ENCODE results near the gene CYP2A13.
"Not testable (repeated sequence)": the region's sequence is repeated elsewhere in the genome, so short reads cannot be mapped to it uniquely, and the experiment has no call there.

Gene CYP2A13, protein sequence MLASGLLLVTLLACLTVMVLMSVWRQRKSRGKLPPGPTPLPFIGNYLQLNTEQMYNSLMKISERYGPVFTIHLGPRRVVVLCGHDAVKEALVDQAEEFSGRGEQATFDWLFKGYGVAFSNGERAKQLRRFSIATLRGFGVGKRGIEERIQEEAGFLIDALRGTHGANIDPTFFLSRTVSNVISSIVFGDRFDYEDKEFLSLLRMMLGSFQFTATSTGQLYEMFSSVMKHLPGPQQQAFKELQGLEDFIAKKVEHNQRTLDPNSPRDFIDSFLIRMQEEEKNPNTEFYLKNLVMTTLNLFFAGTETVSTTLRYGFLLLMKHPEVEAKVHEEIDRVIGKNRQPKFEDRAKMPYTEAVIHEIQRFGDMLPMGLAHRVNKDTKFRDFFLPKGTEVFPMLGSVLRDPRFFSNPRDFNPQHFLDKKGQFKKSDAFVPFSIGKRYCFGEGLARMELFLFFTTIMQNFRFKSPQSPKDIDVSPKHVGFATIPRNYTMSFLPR

DNA sequence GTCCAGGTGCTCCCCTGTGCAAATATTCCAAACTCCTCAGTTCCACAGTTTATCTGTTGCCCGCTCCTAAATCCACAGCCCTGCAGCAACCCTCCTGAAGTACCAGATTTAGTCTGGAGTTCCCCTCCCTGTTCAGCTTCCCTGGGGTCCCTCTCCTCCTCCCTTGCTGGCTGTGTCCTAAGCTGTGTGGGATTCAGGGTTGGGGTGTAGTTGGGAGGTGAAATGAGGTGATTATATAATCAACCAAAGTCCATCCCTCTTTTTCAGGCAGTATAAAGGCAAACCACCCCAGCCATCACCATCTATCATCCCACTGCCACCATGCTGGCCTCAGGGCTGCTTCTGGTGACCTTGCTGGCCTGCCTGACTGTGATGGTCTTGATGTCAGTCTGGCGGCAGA, at the start of gene CYP2A13:
TSS of gene CYP2A13 (plus strand) at position 301 of the 400 bp plus-strand sequence. CDS start at position 322, 21 bp downstream.
- FAIRE-seq: no peak
- TF ChIP-seq, protein P1, sequence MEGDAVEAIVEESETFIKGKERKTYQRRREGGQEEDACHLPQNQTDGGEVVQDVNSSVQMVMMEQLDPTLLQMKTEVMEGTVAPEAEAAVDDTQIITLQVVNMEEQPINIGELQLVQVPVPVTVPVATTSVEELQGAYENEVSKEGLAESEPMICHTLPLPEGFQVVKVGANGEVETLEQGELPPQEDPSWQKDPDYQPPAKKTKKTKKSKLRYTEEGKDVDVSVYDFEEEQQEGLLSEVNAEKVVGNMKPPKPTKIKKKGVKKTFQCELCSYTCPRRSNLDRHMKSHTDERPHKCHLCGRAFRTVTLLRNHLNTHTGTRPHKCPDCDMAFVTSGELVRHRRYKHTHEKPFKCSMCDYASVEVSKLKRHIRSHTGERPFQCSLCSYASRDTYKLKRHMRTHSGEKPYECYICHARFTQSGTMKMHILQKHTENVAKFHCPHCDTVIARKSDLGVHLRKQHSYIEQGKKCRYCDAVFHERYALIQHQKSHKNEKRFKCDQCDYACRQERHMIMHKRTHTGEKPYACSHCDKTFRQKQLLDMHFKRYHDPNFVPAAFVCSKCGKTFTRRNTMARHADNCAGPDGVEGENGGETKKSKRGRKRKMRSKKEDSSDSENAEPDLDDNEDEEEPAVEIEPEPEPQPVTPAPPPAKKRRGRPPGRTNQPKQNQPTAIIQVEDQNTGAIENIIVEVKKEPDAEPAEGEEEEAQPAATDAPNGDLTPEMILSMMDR (IDR thresholded peaks at IDR 0.05; ENCODE audit: insufficient read depth, missing control alignments): no peak
- no peak for DNase-seq (ENCODE audit: insufficient read length, low spot score)

DNA sequence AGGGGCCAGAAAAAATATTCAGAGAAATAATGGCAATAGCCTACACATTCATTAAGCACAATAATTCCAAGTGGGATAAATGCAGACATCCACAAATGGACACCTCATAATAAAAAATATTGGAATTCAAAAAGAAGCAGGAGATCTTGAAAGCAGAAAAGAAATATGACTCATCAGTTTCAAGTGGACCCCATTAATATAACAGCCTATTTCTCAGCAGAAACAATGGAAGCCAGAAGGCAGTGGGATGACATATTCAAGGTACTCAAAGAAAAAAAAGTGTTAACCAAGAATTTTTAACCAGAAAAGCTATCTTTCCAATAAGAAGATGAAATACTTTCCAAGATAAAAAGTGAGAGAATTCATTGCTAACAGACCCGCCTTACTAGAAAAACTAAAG, 48.4 kb upstream of the CYP2A13 start:
- TF ChIP-seq, protein P1 (IDR thresholded peaks at IDR 0.05; ENCODE audit: insufficient read depth, missing control alignments): no peak
- no peak for FAIRE-seq
- DNase-seq (ENCODE audit: insufficient read length, low spot score): no peak

DNA sequence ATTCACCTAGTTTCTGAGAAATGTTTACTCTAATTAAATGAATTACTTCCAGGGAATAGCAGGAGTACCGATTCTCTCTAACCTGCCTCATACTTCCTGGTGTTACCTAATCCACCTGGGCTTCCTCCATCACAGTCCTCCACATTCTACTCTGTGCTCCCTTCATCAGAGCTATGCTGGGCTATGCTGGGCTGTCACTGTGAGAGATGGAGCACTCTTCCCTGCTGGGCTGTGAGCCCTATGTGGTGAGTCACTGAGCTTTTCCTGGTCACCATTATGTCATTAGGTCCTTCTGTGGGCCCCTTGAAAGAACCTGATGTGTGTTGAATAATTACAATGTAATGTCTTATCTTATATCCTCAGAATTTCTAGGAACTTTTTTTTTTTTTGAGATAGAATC, 43.2 kb upstream of the CYP2A13 start:
- not testable (repeated sequence) for FAIRE-seq; DNase-seq (ENCODE audit: insufficient read length, low spot score)

DNA sequence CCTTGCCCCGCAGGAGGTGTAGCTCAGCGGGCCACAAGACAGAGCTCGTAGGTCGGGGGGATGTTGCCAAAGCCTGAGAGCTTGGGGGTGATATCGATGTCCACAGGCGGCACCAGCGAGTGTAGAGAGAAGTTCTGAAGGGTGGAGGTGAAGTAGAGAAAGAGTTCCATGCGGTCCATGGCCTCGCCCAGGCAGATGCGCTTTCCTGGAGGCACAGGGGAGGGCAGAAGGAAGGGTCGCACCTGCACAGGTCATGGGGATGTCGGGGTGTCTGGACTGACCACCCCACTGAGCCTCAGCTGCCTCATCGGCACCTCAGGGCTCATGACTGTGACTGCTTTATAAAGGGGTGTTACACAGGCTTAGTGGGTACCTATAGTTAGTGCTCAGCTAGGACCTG, 37.8 kb upstream of the CYP2A13 start:
- TF ChIP-seq, protein P1 (IDR thresholded peaks at IDR 0.05; ENCODE audit: insufficient read depth, missing control alignments): no peak
- FAIRE-seq (no peak), DNase-seq (ENCODE audit: insufficient read length, low spot score) (no peak)

DNA sequence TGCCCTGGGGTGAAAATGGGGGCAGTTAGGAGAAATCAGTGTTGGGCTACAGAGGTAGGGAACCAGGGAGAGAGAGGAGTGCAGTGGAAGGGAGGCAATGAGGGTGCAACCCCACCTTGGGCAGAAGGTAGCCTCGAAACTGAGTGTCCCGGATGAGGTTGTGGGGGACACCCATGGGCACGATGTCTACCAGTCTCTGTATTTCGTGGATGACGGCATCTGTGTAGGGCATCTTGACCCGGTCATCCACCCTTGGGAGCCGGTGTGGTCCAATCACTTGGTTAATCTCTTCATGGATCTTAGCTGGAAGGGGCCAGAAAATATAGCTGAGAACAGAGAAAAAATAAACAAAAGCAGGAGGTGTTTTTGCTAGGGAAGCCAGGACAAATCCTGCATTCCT, 36.1 kb upstream of the CYP2A13 start:
- FAIRE-seq; DNase-seq (ENCODE audit: insufficient read length, low spot score): not testable (repeated sequence)

DNA sequence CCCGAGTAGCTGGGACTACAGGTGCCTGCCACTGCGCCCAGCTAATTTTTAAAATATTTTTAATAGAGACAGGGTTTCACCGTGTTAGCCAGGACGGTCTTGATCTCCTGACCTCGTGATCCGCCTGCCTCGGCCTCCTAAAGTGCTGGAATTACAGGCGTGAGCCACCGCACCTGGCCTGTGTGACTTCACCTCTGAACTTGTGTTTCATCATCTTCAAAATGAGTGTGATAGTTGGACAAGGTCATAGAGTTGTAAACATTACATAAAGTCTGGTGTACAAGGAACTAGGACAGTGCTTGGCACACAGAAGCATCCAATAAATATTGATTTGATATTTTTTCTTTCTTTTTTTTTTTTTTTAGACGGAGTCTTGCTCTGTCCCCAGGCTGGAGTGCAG, 34.9 kb upstream of the CYP2A13 start:
- DNase-seq (ENCODE audit: insufficient read length, low spot score); FAIRE-seq: not testable (repeated sequence)

DNA sequence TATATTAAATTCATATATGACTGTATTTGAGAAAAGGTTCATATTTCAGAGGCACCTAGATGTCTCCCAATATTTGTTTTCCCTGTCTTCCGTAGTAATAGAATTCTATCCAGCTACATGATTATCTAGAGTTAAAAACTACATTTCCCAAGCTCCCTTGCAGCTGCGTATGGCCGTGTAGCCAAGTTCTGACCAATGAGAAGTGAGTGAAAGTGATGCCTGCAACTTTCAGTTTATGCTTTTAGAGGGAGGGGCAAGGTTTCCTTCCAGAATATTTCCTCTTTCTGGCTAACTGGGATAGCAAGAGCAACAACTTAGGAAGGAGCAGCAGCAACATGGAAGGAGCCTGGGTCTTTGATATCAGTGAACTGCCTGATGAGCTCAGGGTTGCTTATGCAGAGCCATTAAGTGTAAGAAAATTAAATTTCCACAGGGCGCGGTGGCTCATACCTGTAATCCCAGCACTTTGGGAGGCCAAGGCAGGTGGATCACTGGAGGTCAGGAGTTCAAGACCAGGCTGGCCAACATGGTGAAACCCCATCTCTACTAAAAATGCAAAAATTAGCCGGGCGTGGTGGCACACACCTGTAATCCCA, 23.2 kb upstream of the CYP2A13 start:
- FAIRE-seq (no peak), DNase-seq (ENCODE audit: insufficient read length, low spot score) (no peak)
- TF ChIP-seq, protein P1 (IDR thresholded peaks at IDR 0.05; ENCODE audit: insufficient read depth, missing control alignments): no peak

DNA sequence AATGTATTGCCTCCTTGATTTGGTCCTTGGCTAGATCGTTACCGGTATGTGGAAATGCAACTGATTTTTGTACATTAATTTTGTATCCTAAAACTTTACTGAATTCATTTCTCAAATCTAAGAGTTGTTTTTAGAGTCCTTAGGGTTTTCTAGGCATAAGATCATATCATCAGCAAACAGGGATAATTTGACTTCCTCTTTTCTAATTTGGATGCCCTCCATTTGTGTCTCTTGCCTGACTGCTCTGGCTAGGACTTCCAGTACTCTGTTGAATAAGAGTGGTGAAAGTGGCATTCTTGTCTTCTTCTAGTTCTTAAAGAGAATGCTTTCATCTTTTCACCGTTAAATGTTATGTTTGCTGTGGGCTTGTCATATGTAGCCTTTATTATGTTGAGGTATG, 12.0 kb upstream of the CYP2A13 start:
- FAIRE-seq: no peak
- no peak for DNase-seq (ENCODE audit: insufficient read length, low spot score)
- TF ChIP-seq, protein P1 (IDR thresholded peaks at IDR 0.05; ENCODE audit: insufficient read depth, missing control alignments): no peak
